HG03571 (cell line): ENCODE measurements around the gene WWTR1.

Source experiments
- ATAC-seq: cut with Tn5 transposase; IDR thresholded peaks from one replicate; pipeline ENCODE4 v1.9.1; 2021; ENCODE audit not compliant: unreplicated experiment

The WWTR1 gene

GRCh38 chr3:149536429-149536828 lies 121.4 kb downstream of the WWTR1 start:
- ATAC-seq: no peak

GRCh38 chr3:149535333-149535685 lies 122.5 kb downstream of the WWTR1 start:
- no peak for ATAC-seq

GRCh38 chr3:149534671-149535332 lies 123.0 kb downstream of the WWTR1 start:
- ATAC-seq: no peak

- no peak for ATAC-seq
Observed at GRCh38 chr3:149534082-149534481, 123.7 kb downstream of the WWTR1 start.

GRCh38 chr3:149532489-149533180 lies 125.2 kb downstream of the WWTR1 start:
- ATAC-seq: no peak

GRCh38 chr3:149529099-149529498 lies 128.7 kb downstream of the WWTR1 start:
- no peak for ATAC-seq

- ATAC-seq: no peak
Observed at GRCh38 chr3:149528340-149528650, 129.5 kb downstream of the WWTR1 start.

- ATAC-seq: no peak
Observed at GRCh38 chr3:149527531-149528339, 130.1 kb downstream of the WWTR1 start.

GRCh38 chr3:149523512-149524299 lies 134.1 kb downstream of the WWTR1 start:
- ATAC-seq: no peak

- ATAC-seq: no peak
Observed at GRCh38 chr3:149519912-149520311, 137.9 kb downstream of the WWTR1 start.

GRCh38 chr3:149516920-149517319 lies 140.9 kb downstream of the WWTR1 start:
- no peak for ATAC-seq

- no peak for ATAC-seq
Observed at GRCh38 chr3:149515249-149515648, 142.6 kb downstream of the WWTR1 start.

GRCh38 chr3:149514471-149514870 lies 143.4 kb downstream of the WWTR1 start:
- ATAC-seq: no peak

- ATAC-seq: peak; percentile 65
Observed at GRCh38 chr3:149512073-149512782, 145.6 kb downstream of the WWTR1 start.

- ATAC-seq: no peak
Observed at GRCh38 chr3:149511040-149511626, 146.7 kb downstream of the WWTR1 start.

GRCh38 chr3:149510480-149510879 lies 147.3 kb downstream of the WWTR1 start:
- no peak for ATAC-seq

- ATAC-seq: no peak
Observed at GRCh38 chr3:149509526-149509925, 148.3 kb downstream of the WWTR1 start.

- no peak for ATAC-seq
Observed at GRCh38 chr3:149507491-149508324, 150.1 kb downstream of the WWTR1 start.

GRCh38 chr3:149506965-149507364 lies 150.9 kb downstream of the WWTR1 start:
- ATAC-seq: no peak
